Neural crest cell (in vitro differentiated cells): ENCODE measurements around the gene TOR2A. TPM values are rescaled to one million over a fixed set of nuclear protein-coding genes. Genes with fewer than 3 reads are reported as not detected.

Experiments used
- DNase-seq: peaks from one replicate; pipeline ENCODE4 v3.0.0; 2021; ENCODE audit warnings: low read depth, mixed read lengths, low spot score
- H3K27ac Mint-ChIP-seq: one replicate; pipeline ENCODE4 v1.8.0; 2021; ENCODE audit warnings: mild to moderate bottlenecking, mixed read lengths; ENCODE audit not compliant: unreplicated experiment
- H3K27me3 Mint-ChIP-seq: 2 replicates; pipeline ENCODE4 v1.8.0; 2021; ENCODE audit warnings: low read depth, mild to moderate bottlenecking, mixed read lengths
- H3K36me3 Mint-ChIP-seq: 2 replicates; pipeline ENCODE4 v1.8.0; 2021; ENCODE audit warnings: low read depth, mild to moderate bottlenecking, mixed read lengths
- H3K4me1 Mint-ChIP-seq: 2 replicates; pipeline ENCODE4 v1.8.0; 2021; ENCODE audit warnings: mixed read lengths
- H3K4me3 Mint-ChIP-seq: one replicate; pipeline ENCODE4 v1.8.0; 2021; ENCODE audit warnings: mild to moderate bottlenecking, mixed read lengths
- H3K9me3 Mint-ChIP-seq: 2 replicates; pipeline ENCODE4 v1.8.0; 2021; ENCODE audit warnings: mixed read lengths
- total RNA-seq: library from RNA; stranded (reverse); gene quantifications from 2 replicates; pipeline ENCODE4 v1.2.1, GENCODE V29; 2021
- TF ChIP-seq, protein P1 (sequence below): fragments of 200-600 bp; sonication (generic); conservative IDR thresholded peaks from 2 replicates; pipeline ENCODE4 v1.5.0; 2021; ENCODE audit warnings: antibody characterized with exemption, mild to moderate bottlenecking

Gene TOR2A
- total RNA-seq, 1 donor from 2014 or later, result 27.4 TPM

DNA sequence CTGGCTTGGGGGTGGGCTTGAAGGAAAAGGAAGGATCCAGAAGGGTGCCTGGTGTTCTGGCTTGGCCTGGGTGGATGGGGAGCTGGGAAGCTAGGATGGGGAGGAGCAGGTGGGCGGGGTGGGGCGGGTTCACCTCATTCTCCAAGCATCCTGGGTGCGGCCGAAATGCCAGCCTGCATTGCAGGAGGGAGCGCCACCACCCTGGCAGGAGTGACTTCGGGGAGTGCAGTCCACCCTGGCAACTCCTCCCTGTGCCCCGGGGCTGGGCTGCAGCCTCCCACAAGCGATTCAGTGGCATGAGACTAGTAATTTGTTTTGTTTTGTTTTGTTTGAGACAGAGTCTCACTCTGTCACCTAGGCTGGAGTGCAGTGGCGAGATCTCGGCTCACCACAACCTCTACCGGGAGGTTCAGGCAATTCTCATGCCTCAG is 13.7 kb downstream of the TOR2A start:
- Mint-ChIP-seq H3K9me3 (no peaks in the 10 kb centered on the region), H3K36me3 (no peaks in the 10 kb centered on the region)

DNA sequence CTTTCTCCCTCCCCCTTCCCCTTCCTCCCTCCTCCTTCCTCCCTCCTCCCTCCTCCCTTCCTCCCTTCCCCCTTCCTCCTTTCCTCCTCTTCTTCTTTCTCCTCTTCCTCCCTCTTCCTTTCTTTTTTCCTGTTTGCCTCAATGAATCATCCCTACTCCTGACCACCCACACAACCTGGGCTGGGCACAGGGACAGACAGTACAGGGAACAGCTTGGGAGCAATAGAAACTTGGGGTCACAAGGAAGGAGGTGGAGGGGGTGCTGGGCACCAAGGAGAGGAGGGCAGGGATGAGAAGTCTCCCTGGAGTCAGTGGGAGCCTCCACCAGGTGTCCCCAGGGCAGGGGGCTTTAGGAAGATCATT is 14.2 kb downstream of the TOR2A start:
- Mint-ChIP-seq H3K27ac (no peak overlapping the region), H3K4me3 (no peak overlapping the region), H3K27me3 (no peaks in the 10 kb centered on the region), H3K9me3 (no peaks in the 10 kb centered on the region), H3K36me3 (no peaks in the 10 kb centered on the region), H3K4me1 (peaks cover 13% of the 10 kb centered on the region)
- TF ChIP-seq, protein P1, sequence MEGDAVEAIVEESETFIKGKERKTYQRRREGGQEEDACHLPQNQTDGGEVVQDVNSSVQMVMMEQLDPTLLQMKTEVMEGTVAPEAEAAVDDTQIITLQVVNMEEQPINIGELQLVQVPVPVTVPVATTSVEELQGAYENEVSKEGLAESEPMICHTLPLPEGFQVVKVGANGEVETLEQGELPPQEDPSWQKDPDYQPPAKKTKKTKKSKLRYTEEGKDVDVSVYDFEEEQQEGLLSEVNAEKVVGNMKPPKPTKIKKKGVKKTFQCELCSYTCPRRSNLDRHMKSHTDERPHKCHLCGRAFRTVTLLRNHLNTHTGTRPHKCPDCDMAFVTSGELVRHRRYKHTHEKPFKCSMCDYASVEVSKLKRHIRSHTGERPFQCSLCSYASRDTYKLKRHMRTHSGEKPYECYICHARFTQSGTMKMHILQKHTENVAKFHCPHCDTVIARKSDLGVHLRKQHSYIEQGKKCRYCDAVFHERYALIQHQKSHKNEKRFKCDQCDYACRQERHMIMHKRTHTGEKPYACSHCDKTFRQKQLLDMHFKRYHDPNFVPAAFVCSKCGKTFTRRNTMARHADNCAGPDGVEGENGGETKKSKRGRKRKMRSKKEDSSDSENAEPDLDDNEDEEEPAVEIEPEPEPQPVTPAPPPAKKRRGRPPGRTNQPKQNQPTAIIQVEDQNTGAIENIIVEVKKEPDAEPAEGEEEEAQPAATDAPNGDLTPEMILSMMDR, result no peak
- DNase-seq, result no peak

More for the DNA sequence above, 13.7 kb downstream of the TOR2A start:
- DNase-seq, result no peak
- Mint-ChIP-seq H3K4me1 (peaks cover 8% of the 10 kb centered on the region), H3K27ac (no peak overlapping the region), H3K27me3 (no peaks in the 10 kb centered on the region), H3K4me3 (no peak overlapping the region)
- TF ChIP-seq, protein P1, result no peak

DNA sequence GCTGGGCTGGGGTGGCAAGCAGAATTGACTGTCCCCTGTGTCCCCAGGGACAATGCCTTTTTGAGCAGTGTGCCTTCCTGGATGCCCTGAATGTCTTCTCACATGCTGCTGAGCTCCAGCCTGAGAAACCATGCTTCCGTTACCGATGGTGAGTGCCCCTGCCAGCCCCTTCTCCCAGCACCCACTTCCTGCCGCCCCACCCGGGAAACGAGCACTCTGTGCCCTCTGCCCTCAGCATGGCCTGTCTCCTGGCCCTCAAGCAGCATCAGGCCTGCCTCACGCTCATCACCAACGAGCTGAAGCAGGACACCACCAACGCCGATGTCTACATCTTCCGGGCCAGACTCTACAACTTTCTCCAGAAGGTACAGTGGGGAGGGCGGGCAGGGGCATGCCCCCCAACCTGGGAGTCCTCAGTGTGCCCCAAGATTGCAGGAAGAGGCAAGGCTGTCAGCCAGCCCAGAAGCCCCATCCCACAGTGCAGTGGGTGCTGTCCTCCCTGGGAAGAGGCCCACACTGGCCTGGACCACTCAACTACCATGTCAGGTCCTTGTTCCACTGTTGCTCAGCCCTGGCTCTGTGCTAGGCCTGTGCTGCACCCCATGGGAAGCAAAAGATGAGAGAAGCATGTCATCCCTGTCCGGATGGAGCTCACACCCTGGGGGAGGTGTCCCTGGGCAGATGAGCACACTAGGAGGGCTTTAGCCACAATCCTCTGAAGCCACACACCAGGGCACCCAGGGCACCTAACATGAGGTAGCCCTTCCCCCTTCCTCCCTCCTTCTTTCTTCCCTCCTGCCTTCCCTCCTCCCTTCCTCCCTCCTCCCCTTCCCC is 14.8 kb downstream of the TOR2A start:
- peaks cover 19% of the 10 kb centered on the region for H3K4me1 Mint-ChIP-seq
- no peaks in the 10 kb centered on the region for H3K9me3 Mint-ChIP-seq
- peak overlapping the region; percentile 47 for H3K4me3 Mint-ChIP-seq
- no peak for DNase-seq
- H3K36me3 Mint-ChIP-seq, result no peaks in the 10 kb centered on the region
- peak overlapping the region; percentile 84 for H3K27ac Mint-ChIP-seq
- peaks cover 2% of the 10 kb centered on the region for H3K27me3 Mint-ChIP-seq
- TF ChIP-seq, protein P1, result no peak

DNA sequence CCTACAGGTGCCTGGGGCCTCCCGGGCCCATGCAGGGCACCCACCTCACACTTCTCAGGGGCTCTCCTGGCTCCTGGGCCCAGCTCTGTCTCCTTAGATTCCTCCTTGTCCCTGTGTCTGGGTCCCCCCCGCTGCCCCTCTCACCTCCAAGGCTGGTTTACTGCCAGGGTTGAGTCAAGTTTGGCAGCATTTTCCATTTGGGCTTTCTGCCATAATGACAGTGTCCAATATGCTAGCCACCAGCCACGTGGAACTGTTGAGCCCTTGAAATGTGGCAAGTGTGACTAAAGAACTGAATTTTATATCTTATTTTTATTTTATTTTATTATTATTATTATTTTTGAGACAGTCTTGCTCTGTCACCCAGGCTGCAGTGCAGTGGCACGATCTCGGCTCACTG is 17.3 kb downstream of the TOR2A start:
- H3K27ac Mint-ChIP-seq, result no peak overlapping the region
- peaks cover 2% of the 10 kb centered on the region for H3K27me3 Mint-ChIP-seq
- no peak for DNase-seq
- H3K9me3 Mint-ChIP-seq, result no peaks in the 10 kb centered on the region
- no peaks in the 10 kb centered on the region for H3K36me3 Mint-ChIP-seq
- TF ChIP-seq, protein P1, result no peak
- peak overlapping the region; percentile 72 for H3K4me3 Mint-ChIP-seq
- peaks cover 19% of the 10 kb centered on the region for H3K4me1 Mint-ChIP-seq

DNA sequence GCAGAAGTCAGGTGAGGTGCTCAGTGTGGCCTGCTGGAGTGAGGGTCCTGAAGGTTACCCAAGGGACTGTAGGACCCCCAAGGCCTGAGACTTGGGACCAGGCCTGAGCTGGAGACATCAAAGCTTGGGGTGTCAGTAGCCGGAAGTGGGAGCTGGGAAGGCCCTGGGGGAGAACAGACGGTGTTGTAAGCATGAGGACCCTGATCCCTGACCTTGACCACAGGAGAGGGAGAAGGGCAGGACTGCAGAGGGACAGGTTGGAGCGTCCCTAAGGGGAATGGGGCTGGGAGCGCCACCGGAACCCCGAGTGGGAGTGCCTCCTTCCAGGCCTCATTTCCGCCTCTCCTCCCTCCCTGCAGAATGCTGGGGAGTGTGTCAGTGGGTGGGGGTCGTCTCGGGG is 18.7 kb downstream of the TOR2A start:
- TF ChIP-seq, protein P1, result no peak
- H3K36me3 Mint-ChIP-seq, result no peaks in the 10 kb centered on the region
- peaks cover 2% of the 10 kb centered on the region for H3K27me3 Mint-ChIP-seq
- H3K27ac Mint-ChIP-seq, result peak overlapping the region; percentile 98
- no peak for DNase-seq
- H3K9me3 Mint-ChIP-seq, result no peaks in the 10 kb centered on the region
- H3K4me3 Mint-ChIP-seq, result peak overlapping the region; percentile 100
- peaks cover 19% of the 10 kb centered on the region for H3K4me1 Mint-ChIP-seq
